MM.1S (cell line): ENCODE data around the gene LPCAT4.

Experiments
- DNase-seq: peaks from one replicate; pipeline ENCODE4 v3.0.0-alpha.2; 2015
- H2AFZ ChIP-seq: fragments of 300-600 bp; sonication (generic); 2 replicates; pipeline ENCODE4 v1.6.0; 2016; ENCODE audit warnings: antibody characterized with exemption, low read length
- H3F3A ChIP-seq: fragments of 300-600 bp; sonication (generic); 2 replicates; pipeline ENCODE4 v1.6.1; 2016; ENCODE audit warnings: mild to moderate bottlenecking, antibody characterized with exemption, low read length, moderate library complexity, mixed read lengths; ENCODE audit not compliant: insufficient read depth
- H3K27ac ChIP-seq: fragments of 300-600 bp; sonication (generic); 2 replicates; pipeline ENCODE4 v1.5.1; 2016; ENCODE audit warnings: mild to moderate bottlenecking, low read length
- H3K27me3 ChIP-seq: fragments of 300-600 bp; sonication (generic); replicated peaks from 2 replicates; pipeline ENCODE4 v1.6.0; 2016; ENCODE audit warnings: low read length; ENCODE audit not compliant: insufficient read depth
- H3K36me3 ChIP-seq: fragments of 300-600 bp; sonication (generic); replicated peaks from 2 replicates; pipeline ENCODE4 v1.6.1; 2016; ENCODE audit warnings: mild to moderate bottlenecking, low read length, mixed read lengths; ENCODE audit not compliant: insufficient read depth
- H3K4me1 ChIP-seq: fragments of 300-600 bp; sonication (generic); 2 replicates; pipeline ENCODE4 v1.6.1; 2016; ENCODE audit warnings: low read length, mixed read lengths
- H3K4me2 ChIP-seq: fragments of 300-600 bp; sonication (generic); 2 replicates; pipeline ENCODE4 v1.6.0; 2016; ENCODE audit warnings: low read depth, low read length
- H3K4me3 ChIP-seq: fragments of 300-600 bp; sonication (generic); 2 replicates; pipeline ENCODE4 v1.5.1; 2016; ENCODE audit warnings: low read length, mixed read lengths
- H3K79me2 ChIP-seq: fragments of 300-600 bp; sonication (generic); 2 replicates; pipeline ENCODE4 v1.6.1; 2016; ENCODE audit warnings: mixed run types, low read length, mixed read lengths
- H3K9ac ChIP-seq: fragments of 300-600 bp; sonication (generic); 2 replicates; pipeline ENCODE4 v1.6.1; 2016; ENCODE audit warnings: low read length, mixed read lengths
- H3K9me2 ChIP-seq: fragments of 300-600 bp; sonication (generic); replicated peaks from 2 replicates; pipeline ENCODE4 v1.6.1; 2016; ENCODE audit warnings: mild to moderate bottlenecking, low read length, mixed read lengths; ENCODE audit not compliant: insufficient read depth
- H3K9me3 ChIP-seq: fragments of 300-600 bp; sonication (generic); replicated peaks from 2 replicates; pipeline ENCODE4 v1.6.1; 2016; ENCODE audit warnings: mild to moderate bottlenecking, low read length, mixed read lengths; ENCODE audit not compliant: insufficient read depth
- H4K20me1 ChIP-seq: fragments of 300-600 bp; sonication (generic); 2 replicates; pipeline ENCODE4 v1.6.1; 2016; ENCODE audit warnings: mild to moderate bottlenecking, low read length, moderate library complexity, mixed read lengths; ENCODE audit not compliant: insufficient read depth
- EZH2 ChIP-seq: fragments of 300-600 bp; sonication (generic); optimal IDR thresholded peaks from 2 replicates; pipeline ENCODE3; 2017; ENCODE audit warnings: low read depth, mild to moderate bottlenecking, antibody characterized with exemption, low read length, mixed read lengths
- EZH2phosphoT487 ChIP-seq: fragments of 300-600 bp; sonication (generic); IDR thresholded peaks from 2 replicates; pipeline ENCODE4 v1.6.1; 2018; ENCODE audit warnings: antibody characterized with exemption, low read length
- TF ChIP-seq, protein P1 (sequence below): fragments of 300-600 bp; sonication (generic); IDR thresholded peaks from 2 replicates; pipeline ENCODE4 v1.5.1; 2016; ENCODE audit warnings: antibody characterized with exemption, low read length, mixed read lengths

Gene LPCAT4

DNA sequence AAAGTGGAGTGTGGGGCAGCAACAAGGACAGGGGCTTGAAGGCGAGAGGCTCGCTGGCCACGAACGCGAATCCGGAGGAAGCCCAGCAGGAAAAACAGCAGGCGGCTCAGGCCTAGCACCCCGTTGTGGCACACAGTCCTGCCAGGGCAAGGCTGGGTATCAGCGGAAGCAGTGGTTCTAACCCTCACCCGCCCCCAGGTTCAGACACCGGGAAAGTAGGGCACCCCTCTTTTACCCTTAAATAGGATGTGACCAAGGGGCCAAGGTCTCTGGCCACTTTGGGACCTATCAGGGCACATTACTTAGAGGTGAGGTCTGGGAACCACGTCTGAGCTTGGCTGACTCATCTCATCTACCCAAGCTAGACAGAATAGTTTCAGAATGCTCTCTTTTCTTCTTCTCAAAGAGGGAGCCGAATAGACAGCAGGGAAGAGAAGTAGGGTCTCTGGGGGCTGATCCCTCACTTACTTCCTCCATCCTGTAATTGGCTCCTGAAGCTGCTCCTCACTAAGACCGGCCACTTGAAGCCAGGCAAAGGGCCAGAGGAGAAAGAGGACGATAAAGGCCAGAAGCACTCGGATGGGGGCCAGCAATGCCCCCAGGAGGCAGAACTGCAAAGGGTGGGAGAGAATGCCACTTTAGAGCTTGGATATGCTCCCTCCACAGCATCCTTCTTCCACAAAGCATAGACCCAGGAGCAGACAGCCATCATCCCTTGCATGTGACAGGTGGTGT, 1.7 kb downstream of the LPCAT4 start:
- no peaks in the 10 kb centered on the region for H3K9me3 ChIP-seq
- H3K79me2 ChIP-seq = peaks cover 47% of the 10 kb centered on the region
- TF ChIP-seq EZH2phosphoT487 (no peak), EZH2 (no peak)
- TF ChIP-seq, protein P1, sequence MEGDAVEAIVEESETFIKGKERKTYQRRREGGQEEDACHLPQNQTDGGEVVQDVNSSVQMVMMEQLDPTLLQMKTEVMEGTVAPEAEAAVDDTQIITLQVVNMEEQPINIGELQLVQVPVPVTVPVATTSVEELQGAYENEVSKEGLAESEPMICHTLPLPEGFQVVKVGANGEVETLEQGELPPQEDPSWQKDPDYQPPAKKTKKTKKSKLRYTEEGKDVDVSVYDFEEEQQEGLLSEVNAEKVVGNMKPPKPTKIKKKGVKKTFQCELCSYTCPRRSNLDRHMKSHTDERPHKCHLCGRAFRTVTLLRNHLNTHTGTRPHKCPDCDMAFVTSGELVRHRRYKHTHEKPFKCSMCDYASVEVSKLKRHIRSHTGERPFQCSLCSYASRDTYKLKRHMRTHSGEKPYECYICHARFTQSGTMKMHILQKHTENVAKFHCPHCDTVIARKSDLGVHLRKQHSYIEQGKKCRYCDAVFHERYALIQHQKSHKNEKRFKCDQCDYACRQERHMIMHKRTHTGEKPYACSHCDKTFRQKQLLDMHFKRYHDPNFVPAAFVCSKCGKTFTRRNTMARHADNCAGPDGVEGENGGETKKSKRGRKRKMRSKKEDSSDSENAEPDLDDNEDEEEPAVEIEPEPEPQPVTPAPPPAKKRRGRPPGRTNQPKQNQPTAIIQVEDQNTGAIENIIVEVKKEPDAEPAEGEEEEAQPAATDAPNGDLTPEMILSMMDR = no peak
- peaks cover 13% of the 10 kb centered on the region for H3K4me1 ChIP-seq
- H2AFZ ChIP-seq = no peak overlapping the region
- no peak for DNase-seq
- peak overlapping the region; percentile 90 for H3K4me2 ChIP-seq
- H3K4me3 ChIP-seq = peak overlapping the region; percentile 94
- H3K36me3 ChIP-seq = no peaks in the 10 kb centered on the region
- no peaks in the 10 kb centered on the region for H4K20me1 ChIP-seq
- no peaks in the 10 kb centered on the region for H3K9me2 ChIP-seq
- H3K27ac ChIP-seq = peak overlapping the region; percentile 81; the same call in 1 of the 2 replicates
- H3K9ac ChIP-seq = peak overlapping the region; percentile 78
- peaks cover 35% of the 10 kb centered on the region for H3F3A ChIP-seq
- H3K27me3 ChIP-seq = no peaks in the 10 kb centered on the region

DNA sequence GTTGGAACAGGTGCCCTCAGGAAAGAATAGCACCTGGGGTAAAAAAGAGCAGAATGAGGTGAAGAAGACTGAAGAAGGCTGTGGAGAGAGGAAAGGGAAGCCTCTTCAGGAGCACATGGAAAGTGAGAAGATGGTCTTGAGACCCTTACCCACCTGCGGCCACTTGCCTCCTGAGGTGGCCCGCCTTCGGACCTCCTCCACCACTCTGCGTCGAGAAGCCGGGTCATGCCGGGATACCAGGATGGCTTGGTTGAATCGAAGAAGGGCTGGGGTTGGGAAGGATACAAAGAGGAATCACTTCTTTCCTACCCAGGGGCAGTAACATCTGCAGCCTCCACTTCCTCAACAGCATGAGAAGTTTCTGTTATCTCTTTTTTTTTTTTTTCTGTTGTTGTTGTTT, 3.0 kb downstream of the LPCAT4 start:
- Histone ChIP-seq H3K4me3 (no peak overlapping the region), H3K9me3 (no peaks in the 10 kb centered on the region)

DNA sequence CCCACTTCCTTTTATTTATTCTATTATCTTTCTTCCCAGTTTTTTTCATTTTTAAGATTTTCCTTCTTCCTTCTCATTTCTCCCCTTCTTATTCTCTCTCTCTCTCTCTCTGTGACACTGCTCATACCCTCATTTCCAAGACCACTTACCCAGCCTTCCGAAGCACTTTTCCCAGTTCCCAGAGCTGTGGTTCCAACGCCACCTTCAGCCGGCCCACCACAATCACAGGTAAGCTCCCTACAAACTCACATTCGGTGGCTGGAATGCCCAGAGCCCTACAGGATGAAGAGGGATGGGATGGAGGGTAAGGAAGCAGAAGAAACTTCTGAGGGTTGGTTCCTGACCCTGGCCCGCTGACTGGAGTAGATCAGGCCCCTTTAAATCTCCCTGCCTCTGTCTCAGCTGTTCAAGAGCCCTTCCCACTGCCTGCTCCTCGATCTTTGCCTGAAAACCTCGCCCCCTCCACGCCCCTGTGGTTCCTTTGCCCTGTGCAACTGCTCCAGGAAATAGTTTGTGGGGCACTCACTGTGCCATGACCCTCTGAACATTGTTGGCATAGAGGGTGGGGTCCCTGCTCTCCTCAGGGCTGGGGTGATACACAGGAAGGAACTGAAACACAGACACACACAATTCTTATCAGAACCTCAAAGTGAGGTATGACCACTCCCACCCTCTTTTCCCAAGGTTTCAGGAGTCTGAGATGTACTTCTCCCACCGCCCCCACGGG, 4.8 kb downstream of the LPCAT4 start:
- no peaks in the 10 kb centered on the region for H3K9me2 ChIP-seq
- H3K4me3 ChIP-seq = no peak overlapping the region
- no peaks in the 10 kb centered on the region for H4K20me1 ChIP-seq
- no peaks in the 10 kb centered on the region for H3K27me3 ChIP-seq
- peaks cover 47% of the 10 kb centered on the region for H3K79me2 ChIP-seq
- peaks cover 13% of the 10 kb centered on the region for H3K4me1 ChIP-seq
- H2AFZ ChIP-seq = no peak overlapping the region
- no peaks in the 10 kb centered on the region for H3K36me3 ChIP-seq
- H3K9me3 ChIP-seq = no peaks in the 10 kb centered on the region
- H3K9ac ChIP-seq = no peak overlapping the region
- no peak overlapping the region for H3K27ac ChIP-seq
- TF ChIP-seq EZH2 (no peak), EZH2phosphoT487 (no peak)
- TF ChIP-seq, protein P1 = no peak
- DNase-seq = no peak
- no peak overlapping the region for H3K4me2 ChIP-seq
- peaks cover 9% of the 10 kb centered on the region for H3F3A ChIP-seq

More for the DNA sequence above, 3.0 kb downstream of the LPCAT4 start:
- Histone ChIP-seq H3K36me3 (no peaks in the 10 kb centered on the region), H3F3A (peaks cover 24% of the 10 kb centered on the region), H3K79me2 (peaks cover 47% of the 10 kb centered on the region), H3K27me3 (no peaks in the 10 kb centered on the region), H3K4me2 (no peak overlapping the region), H3K27ac (no peak overlapping the region), H3K9me2 (no peaks in the 10 kb centered on the region), H2AFZ (no peak overlapping the region), H3K4me1 (peaks cover 13% of the 10 kb centered on the region), H4K20me1 (no peaks in the 10 kb centered on the region), H3K9ac (no peak overlapping the region)
- DNase-seq = no peak
- no peak for TF ChIP-seq EZH2phosphoT487
- TF ChIP-seq, protein P1 = no peak
- no peak for TF ChIP-seq EZH2
